GM21717 (cell line): ENCODE measurements around the gene LDB1.

Experiments used
- ATAC-seq: cut with Tn5 transposase; IDR thresholded peaks from one replicate; pipeline ENCODE4 v1.9.1; 2021; ENCODE audit warnings: mild to moderate bottlenecking, moderate library complexity; ENCODE audit not compliant: unreplicated experiment

Gene LDB1

GRCh38 chr10:102120142-102120990 is at the start of gene LDB1:
TSS of gene LDB1 (minus strand) at chr10:102120368. CDS start at chr10:102120110, 258 bp downstream.
- peak; percentile 51 for ATAC-seq

- ATAC-seq = no peak
Measured at GRCh38 chr10:102167861-102168260, 47.7 kb upstream of the LDB1 start.

GRCh38 chr10:102163342-102163989 is 43.3 kb upstream of the LDB1 start:
- ATAC-seq = no peak

GRCh38 chr10:102159831-102160230 is 39.7 kb upstream of the LDB1 start:
- no peak for ATAC-seq

- ATAC-seq = no peak
Measured at GRCh38 chr10:102159051-102159597, 39.0 kb upstream of the LDB1 start.

- ATAC-seq = no peak
Measured at GRCh38 chr10:102157224-102157623, 37.1 kb upstream of the LDB1 start.

- no peak for ATAC-seq
Measured at GRCh38 chr10:102154466-102155116, 34.4 kb upstream of the LDB1 start.

- no peak for ATAC-seq
Measured at GRCh38 chr10:102153093-102153620, 33.0 kb upstream of the LDB1 start.

GRCh38 chr10:102152545-102152890 is 32.4 kb upstream of the LDB1 start:
- ATAC-seq = peak; percentile 26

GRCh38 chr10:102151774-102152544 is 31.8 kb upstream of the LDB1 start, which contains the start of gene NOLC1:
TSS of gene NOLC1 (plus strand) at chr10:102152389. CDS start at chr10:102152411, 22 bp downstream.
- peak; percentile 78 for ATAC-seq

GRCh38 chr10:102150970-102151773 is 31.0 kb upstream of the LDB1 start:
- no peak for ATAC-seq

GRCh38 chr10:102148275-102148674 is 28.1 kb upstream of the LDB1 start:
- no peak for ATAC-seq

GRCh38 chr10:102147561-102147960 is 27.4 kb upstream of the LDB1 start:
- ATAC-seq = no peak

- no peak for ATAC-seq
Measured at GRCh38 chr10:102146971-102147428, 26.8 kb upstream of the LDB1 start.

GRCh38 chr10:102141583-102142107 is 21.5 kb upstream of the LDB1 start:
- ATAC-seq = no peak

- no peak for ATAC-seq
Measured at GRCh38 chr10:102140913-102141540, 20.9 kb upstream of the LDB1 start.

- ATAC-seq = no peak
Measured at GRCh38 chr10:102140218-102140617, 20.1 kb upstream of the LDB1 start.

- ATAC-seq = no peak
Measured at GRCh38 chr10:102139281-102140110, 19.3 kb upstream of the LDB1 start.
